Ovary (tissue), 3 donors: Measurements from ENCODE around the gene MED14.

Experiments used
- CTCF ChIP-seq, 3 donors: fragments of 450-650 bp in 2 of 3; fragments of 200-600 bp in 1 of 3; IDR thresholded peaks; one replicate each; pipeline versions ENCODE4 v1.5.1 to v1.8.0; 2016 to 2022; ENCODE audit warnings: antibody characterized with exemption in 3 of 3, mild to moderate bottlenecking in 1 of 3
- EP300 ChIP-seq: sonication (generic); formaldehyde crosslinking; IDR thresholded peaks from one replicate; pipeline ENCODE4 v1.6.1; 2017; ENCODE audit warnings: antibody characterized with exemption
- POLR2A ChIP-seq: fragments of 450-650 bp; IDR thresholded peaks from one replicate; pipeline ENCODE4 v1.6.1; 2017; ENCODE audit warnings: antibody characterized with exemption, mild to moderate bottlenecking, moderate library complexity
- donor health status: DM: no; HTN: no; CAD: no.

- no peak for TF ChIP-seq POLR2A
- no peak for TF ChIP-seq CTCF (IDR thresholded peaks at IDR 0.05)
- TF ChIP-seq EP300: no peak
Observed at GRCh38 chrX:40734971-40735324, 394 bp downstream of the MED14 start.
